Thymus (tissue), 11 donors: ENCODE data around the gene ZNHIT2. TPM values are rescaled to one million over a fixed set of nuclear protein-coding genes. Genes with fewer than 3 reads are reported as not detected.

ENCODE experiments used
- DNase-seq, 9 donors: peaks; one replicate each; pipeline ENCODE4 v3.0.0-alpha.2; 2013; ENCODE audit warnings: low spot score in 9 of 9, low read depth in 6 of 9, missing footprints in 1 of 9
- H3K27ac ChIP-seq, 2 donors: one replicate each; pipeline ENCODE4 v1.5.1; 2013; ENCODE audit warnings: control low read depth in 1 of 2, low read depth in 1 of 2, low read length in 1 of 2, mild to moderate bottlenecking in 1 of 2, moderate library complexity in 1 of 2
- H3K27me3 ChIP-seq, 2 donors: one replicate each; pipeline ENCODE4 v1.5.1; 2013; ENCODE audit warnings: low read length in 1 of 2; ENCODE audit not compliant: control insufficient read depth in 2 of 2, insufficient read depth in 1 of 2
- H3K36me3 ChIP-seq, 2 donors: one replicate each; pipeline ENCODE4 v1.5.1; 2013; ENCODE audit warnings: low read length in 1 of 2, mild to moderate bottlenecking in 1 of 2, moderate library complexity in 1 of 2; ENCODE audit not compliant: control insufficient read depth in 2 of 2, insufficient read depth in 2 of 2
- H3K4me1 ChIP-seq, 2 donors: one replicate each; pipeline ENCODE4 v1.5.1; 2013; ENCODE audit warnings: low read length in 2 of 2; ENCODE audit not compliant: control insufficient read depth in 2 of 2, insufficient read depth in 2 of 2
- H3K4me3 ChIP-seq, 2 donors: one replicate each; pipeline ENCODE4 v1.5.1; 2013; ENCODE audit warnings: low read length in 2 of 2, control low read depth in 1 of 2, mild to moderate bottlenecking in 1 of 2
- H3K9me3 ChIP-seq, 2 donors: one replicate each; pipeline ENCODE4 v1.5.1; 2013; ENCODE audit warnings: low read length in 1 of 2, mild to moderate bottlenecking in 1 of 2; ENCODE audit not compliant: control insufficient read depth in 2 of 2, insufficient read depth in 1 of 2
- WGBS: extraction: QIAGEN DNeasy Blood & Tissue Kit; methylation state at CpG from one replicate; pipeline ENCODE4 v1.1.7; 2013; 5-methylcytosine and 5-hydroxymethylcytosine counted together
- polyA plus RNA-seq: library from polyadenylated mRNA; stranded (reverse); fragments of 200-250 nt; gene quantifications from one replicate; pipeline ENCODE4 v1.2.3, GENCODE V29; 2013
- total RNA-seq: library from RNA; stranded (reverse); fragments of 120-200 nt; gene quantifications from one replicate; pipeline ENCODE4 v1.2.4, GENCODE V29; 2013
- donor health status: healthy.

Gene ZNHIT2
- total and polyA plus RNA-seq, 2 donors, result 10.1 to 16.5 TPM

DNA sequence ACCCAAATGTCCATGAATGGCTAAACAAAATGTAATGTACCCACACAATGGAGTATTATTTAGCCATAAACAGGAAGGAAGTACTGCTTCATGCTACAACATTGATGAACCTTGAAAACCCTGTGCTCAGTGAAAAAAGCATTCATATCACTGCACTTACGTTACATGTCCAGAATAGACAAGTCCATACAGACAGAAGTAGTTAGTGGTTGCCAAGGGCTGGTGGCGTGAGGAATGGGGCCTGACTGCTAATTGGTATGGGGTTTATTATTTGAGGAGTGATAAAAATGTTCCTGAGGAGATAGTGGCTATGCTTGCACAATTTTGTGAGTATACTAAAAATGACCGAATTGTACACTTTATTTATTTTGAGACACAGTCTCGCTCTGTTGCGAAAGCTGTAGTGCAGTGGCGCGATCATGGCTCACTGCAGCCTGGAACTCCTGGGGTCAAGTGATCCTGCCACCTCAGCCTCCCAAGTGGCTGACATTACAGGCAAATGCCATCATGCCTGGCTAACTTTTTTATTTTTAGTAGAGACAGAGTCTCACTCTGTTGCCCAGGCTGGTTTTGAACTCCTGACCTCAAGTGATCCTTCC is 24.5 kb upstream of the ZNHIT2 start:
- Histone ChIP-seq H3K4me1 (no peaks in the 10 kb centered on the region), H3K27ac (no peak overlapping the region), H3K36me3 (no peaks in the 10 kb centered on the region), H3K4me3 (no peak overlapping the region), H3K27me3 (peaks cover 0 to 3% of the 10 kb centered on the region in 2 donors), H3K9me3 (peaks cover 0 to 3% of the 10 kb centered on the region in 2 donors)
- DNase-seq, result no peak
- 95% methylated on average over 7 of the region's 7 CpGs for WGBS

DNA sequence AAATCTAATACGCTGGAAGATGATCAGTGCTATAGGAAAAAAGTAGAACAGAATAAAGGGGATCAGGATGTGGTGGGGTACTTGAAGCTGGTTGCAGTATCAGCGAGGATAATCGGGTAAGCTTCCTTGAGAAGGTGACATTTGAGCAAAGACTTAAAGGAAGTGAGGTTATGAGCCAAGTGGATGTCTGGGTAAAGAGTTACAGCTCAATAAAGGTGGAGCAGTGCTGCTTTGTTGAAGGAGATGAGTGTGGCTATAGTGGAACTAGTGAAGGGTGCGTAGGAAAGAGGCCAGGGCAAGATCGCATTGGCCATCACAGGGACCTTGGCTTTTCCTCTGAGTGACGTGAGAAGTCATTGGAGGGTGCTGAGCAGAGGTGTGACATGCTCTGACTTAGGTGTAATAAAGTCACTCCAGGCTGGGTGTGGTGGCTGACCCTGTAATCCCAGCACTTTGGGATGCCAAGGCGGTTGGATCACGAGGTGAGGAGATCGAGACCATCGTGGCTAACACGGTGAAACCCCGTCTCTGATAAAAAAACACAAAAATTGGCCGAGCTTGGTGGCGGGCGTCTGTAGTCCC is 19.1 kb upstream of the ZNHIT2 start:
- no peaks in the 10 kb centered on the region for H3K9me3 ChIP-seq
- peaks cover 11 to 13% of the 10 kb centered on the region in 2 donors for H3K36me3 ChIP-seq
- no peak overlapping the region for H3K27ac ChIP-seq
- DNase-seq, result no peak
- 97% methylated on average over 15 of the region's 15 CpGs for WGBS
- peaks cover 10 to 31% of the 10 kb centered on the region in 2 donors for H3K4me1 ChIP-seq
- no peak overlapping the region for H3K4me3 ChIP-seq
- H3K27me3 ChIP-seq, result no peaks in the 10 kb centered on the region

DNA sequence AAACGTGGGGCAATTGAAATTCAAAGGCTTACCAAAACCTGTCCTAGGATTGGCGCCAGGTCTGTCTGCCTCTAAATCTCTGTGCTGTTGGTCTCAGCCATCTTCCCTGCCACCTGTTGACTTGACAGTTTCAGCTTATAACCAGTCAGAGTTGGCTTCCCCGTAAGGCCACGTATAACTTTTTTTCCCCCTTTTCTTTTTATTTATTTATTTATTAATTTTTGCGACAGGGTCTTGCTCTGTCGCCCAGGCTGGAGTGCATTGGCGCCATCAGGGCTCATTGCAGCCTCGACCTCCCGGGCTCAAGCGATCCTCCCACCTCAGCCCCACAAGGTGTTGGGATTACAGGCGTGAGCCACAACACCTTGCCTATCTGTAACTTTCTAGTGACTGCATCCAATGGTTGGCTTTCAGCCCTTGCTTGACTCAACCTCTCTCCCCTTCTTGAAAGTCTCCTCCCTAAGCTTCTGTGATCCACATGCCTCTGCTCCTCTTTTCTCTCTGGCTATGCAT is 18.2 kb upstream of the ZNHIT2 start:
- H3K36me3 ChIP-seq, result peaks cover 20 to 22% of the 10 kb centered on the region in 2 donors
- H3K9me3 ChIP-seq, result no peaks in the 10 kb centered on the region
- no peak for DNase-seq
- WGBS, result 70% methylated on average over 11 of the region's 11 CpGs
- no peaks in the 10 kb centered on the region for H3K27me3 ChIP-seq
- H3K4me3 ChIP-seq, result peak overlapping the region; percentile 79 to 88
- H3K27ac ChIP-seq, result peak overlapping the region; percentile 96 to 97
- H3K4me1 ChIP-seq, result peaks cover 10 to 31% of the 10 kb centered on the region in 2 donors

DNA sequence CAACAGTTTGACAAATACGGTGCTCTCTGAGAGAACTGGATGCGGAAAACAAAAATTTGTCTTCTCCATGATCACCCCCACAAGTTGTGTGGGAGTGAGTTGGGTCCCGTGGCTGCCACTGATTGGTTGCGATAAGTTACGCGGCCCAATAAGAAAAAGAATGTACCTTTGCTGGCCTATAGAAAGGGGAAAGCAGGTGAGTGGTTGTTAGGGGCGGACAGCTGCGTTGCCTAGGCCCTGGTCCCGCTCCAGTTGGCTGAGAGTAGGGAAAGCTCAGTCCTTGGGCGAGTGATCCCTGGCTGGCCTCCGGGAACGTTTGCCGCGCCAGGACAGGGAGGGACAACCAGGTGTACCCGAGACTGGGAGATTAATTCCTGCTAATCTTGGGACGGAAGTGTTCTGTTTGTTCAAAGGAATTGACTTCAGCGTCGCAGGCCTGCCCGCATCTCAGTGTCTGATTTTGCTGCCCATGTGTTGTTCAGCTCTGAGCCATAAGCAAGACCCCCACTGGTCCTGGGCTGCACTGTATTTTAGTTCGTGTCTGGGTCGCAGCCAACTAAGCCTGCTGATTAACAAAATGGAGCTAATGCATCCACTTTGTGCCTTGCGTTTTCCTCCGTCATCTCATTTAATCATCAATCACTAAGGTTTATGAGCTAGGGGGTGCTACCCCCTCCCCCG is 17.6 kb upstream of the ZNHIT2 start:
- Histone ChIP-seq H3K27me3 (no peaks in the 10 kb centered on the region), H3K27ac (peak overlapping the region; percentile 96 to 97), H3K4me3 (peak overlapping the region; percentile 79 to 88), H3K36me3 (peaks cover 26 to 27% of the 10 kb centered on the region in 2 donors), H3K4me1 (peaks cover 10 to 31% of the 10 kb centered on the region in 2 donors), H3K9me3 (no peaks in the 10 kb centered on the region)
- peak in 8 of 9 donors; percentile 79 to 97 (median 90) for DNase-seq
- 5% methylated on average over 24 of the region's 24 CpGs for WGBS

DNA sequence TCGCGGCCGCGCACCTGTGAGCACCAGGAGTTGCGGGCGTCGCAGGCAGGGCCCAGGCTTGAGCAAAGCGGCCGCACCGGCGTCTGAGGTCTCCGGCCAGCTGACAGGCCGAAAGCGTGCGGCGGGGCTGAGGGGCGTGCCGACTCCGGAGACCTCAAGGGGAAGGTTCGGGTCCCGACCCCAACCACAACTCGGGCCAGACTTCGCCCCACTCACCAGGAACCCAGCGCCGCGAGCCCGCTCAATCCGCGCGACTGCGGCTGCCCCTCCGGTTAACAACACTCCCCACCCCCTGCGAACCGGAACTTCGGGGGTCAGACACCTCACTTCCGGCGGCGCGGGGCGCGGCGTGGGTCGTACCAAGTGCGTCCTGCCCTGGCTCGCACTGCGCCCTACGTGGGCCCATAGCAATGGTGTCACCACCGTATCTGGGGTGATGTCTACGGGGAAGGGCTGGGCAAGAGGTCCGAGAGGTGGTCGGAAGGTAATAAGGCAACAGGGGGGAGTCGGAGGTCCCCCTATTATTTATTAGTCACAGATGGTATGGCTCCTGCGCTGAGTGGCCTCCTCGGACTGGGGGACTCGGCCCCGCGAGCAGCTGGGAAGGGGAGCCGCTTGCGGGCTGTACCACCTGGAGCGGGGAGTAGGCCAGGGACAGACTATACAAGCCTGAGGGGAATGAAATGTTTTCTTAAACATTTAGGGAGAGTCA is 16.9 kb upstream of the ZNHIT2 start, which contains the start of gene SYVN1:
TSS of gene SYVN1 (minus strand) at position 280 of the 712 bp plus-strand sequence. CDS start 918 bp downstream, outside the sequence.
- under 1% methylated on average over 60 of the region's 60 CpGs for WGBS
- no peaks in the 10 kb centered on the region for H3K9me3 ChIP-seq
- H3K27ac ChIP-seq, result peak within 1 kb of the TSS; percentile 96 to 97
- peaks cover 32 to 34% of the 10 kb centered on the region in 2 donors for H3K36me3 ChIP-seq
- H3K27me3 ChIP-seq, result no peaks in the 10 kb centered on the region
- peaks cover 10 to 31% of the 10 kb centered on the region in 2 donors for H3K4me1 ChIP-seq
- peak within 1 kb of the TSS; percentile 79 to 88 for H3K4me3 ChIP-seq
- DNase-seq, result peak in 8 of 9 donors; percentile 79 to 94 (median 88)

DNA sequence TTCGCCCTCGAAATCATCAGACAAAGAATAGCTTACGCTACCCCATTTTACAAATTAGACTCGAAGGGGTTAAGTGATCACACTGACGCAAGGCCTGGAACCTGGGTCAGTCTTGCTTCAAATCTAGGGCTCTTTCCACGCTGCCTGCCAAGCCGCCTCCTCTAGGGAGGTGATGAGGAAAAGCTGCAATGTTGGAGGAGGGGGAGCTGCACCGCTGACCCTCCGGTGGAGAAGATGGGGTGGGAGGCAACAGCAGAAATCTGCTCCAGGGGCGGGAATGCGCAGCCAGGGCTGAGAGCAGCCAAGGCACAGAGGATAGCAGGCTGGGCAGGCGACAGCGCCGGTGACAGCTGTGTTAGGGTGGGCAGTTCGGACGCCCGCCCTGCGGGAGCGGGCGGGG is 16.2 kb upstream of the ZNHIT2 start:
- H3K27me3 ChIP-seq, result no peaks in the 10 kb centered on the region
- WGBS, result 3% methylated on average over 20 of the region's 20 CpGs
- H3K36me3 ChIP-seq, result peaks cover 39 to 41% of the 10 kb centered on the region in 2 donors
- no peaks in the 10 kb centered on the region for H3K9me3 ChIP-seq
- peak overlapping the region; percentile 39 to 97 for H3K27ac ChIP-seq
- H3K4me1 ChIP-seq, result peaks cover 10 to 31% of the 10 kb centered on the region in 2 donors
- peak overlapping the region; percentile 79 to 88 for H3K4me3 ChIP-seq
- DNase-seq, result no peak

DNA sequence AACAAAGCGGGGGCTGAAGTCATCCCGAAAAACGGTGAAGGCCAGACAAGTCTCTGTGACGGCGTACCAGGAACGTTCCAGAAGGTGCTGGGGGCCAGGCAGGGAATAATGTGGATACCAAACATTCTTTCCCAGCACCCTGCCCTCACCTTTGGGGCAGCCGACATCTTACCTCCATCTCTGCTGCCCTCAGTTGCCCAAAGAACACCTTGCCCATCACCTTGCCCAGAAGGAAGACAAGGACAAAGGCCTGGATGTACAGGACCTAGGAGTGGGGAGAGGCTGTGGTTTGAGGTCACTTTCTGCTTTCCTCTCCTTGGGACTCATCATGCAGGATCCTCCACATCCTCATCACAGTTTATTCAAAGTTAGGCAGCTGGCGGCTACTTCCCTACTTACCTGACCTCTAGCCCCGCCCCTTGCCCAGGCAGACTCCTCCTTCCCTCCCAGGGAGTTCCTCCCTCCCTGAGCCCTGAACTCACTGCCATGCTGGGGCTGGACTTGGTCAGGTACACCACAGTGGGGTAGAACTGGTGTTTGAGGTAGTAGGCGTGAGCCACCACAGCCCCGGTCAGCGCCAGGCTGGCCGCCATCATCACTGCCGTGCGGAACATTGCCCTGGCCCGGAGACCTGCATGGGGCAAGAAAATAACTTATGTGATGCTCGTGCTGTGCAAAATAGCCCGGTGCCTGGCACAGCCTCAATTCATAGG is 15.6 kb upstream of the ZNHIT2 start:
- no peaks in the 10 kb centered on the region for H3K9me3 ChIP-seq
- H3K4me1 ChIP-seq, result peaks cover 10 to 31% of the 10 kb centered on the region in 2 donors
- peak in 1 of 9 donors; percentile 51 for DNase-seq
- H3K36me3 ChIP-seq, result peaks cover 45 to 47% of the 10 kb centered on the region in 2 donors
- peak overlapping the region; percentile 79 to 88 for H3K4me3 ChIP-seq
- no peak overlapping the region for H3K27ac ChIP-seq
- H3K27me3 ChIP-seq, result no peaks in the 10 kb centered on the region
- WGBS, result 52% methylated on average over 18 of the region's 18 CpGs

DNA sequence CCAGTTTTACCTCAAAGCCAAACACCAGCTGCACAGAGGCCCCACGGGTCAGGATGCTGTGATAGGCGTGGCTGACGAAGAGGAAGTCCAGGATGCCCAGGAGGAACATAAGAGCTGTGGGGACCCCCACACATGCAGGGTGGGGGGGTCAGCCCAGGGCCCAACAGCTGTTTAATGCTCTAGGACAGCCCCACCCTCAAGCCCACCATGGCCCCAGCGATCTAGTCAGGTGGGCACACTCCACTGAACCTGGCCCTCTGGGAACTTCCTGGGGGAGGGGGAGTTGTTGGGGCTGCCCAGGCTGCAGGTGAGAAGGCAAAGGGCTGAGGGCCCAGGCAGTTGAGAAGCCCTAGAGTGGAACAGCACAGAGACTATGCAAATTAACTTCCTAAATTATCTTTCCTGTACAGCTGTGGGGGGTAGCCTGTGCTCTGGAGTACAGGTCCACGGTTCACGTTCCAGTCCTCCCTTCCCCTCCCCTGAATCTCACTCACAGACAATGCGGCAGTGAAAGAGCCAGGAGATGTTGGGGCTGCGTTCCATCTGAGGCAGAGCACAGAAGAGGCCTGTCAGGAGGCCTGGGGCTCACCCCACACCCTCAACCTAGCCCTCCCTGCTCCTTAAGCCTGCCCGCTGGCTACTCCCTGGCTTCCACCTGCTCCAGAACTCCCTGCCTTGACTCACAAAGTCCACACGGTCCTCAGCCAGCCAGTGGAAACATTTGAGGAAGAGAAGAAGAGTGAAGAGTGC is 14.9 kb upstream of the ZNHIT2 start:
- Histone ChIP-seq H3K27ac (no peak overlapping the region), H3K9me3 (no peaks in the 10 kb centered on the region), H3K36me3 (peaks cover 52 to 54% of the 10 kb centered on the region in 2 donors), H3K4me1 (peaks cover 10 to 31% of the 10 kb centered on the region in 2 donors), H3K4me3 (no peak overlapping the region), H3K27me3 (no peaks in the 10 kb centered on the region)
- no peak for DNase-seq
- WGBS, result 84% methylated on average over 10 of the region's 10 CpGs
